OCI-LY1 (cell line): ENCODE data around the gene ARL6IP4.

ENCODE experiments used
- H2AFZ ChIP-seq: fragments of 200-600 bp; sonication (generic), shearing (Covaris generic); 2 replicates; pipeline ENCODE4 v1.6.0; 2014; ENCODE audit warnings: antibody characterized with exemption, mild to moderate bottlenecking, low read length
- H3F3A ChIP-seq: fragments of 200-600 bp; sonication (generic), shearing (Covaris generic); 2 replicates; pipeline ENCODE4 v1.6.0; 2014; ENCODE audit warnings: mild to moderate bottlenecking, antibody characterized with exemption, low read length, moderate library complexity; ENCODE audit not compliant: insufficient read depth
- H3K27ac ChIP-seq: fragments of 200-600 bp; sonication (generic); 2 replicates; pipeline ENCODE4 v1.5.1; 2014; ENCODE audit warnings: low read length, mixed run types, mild to moderate bottlenecking, low read depth; ENCODE audit not compliant: poor library complexity, severe bottlenecking
- H3K27me3 ChIP-seq: fragments of 200-600 bp; sonication (generic); 2 replicates; pipeline ENCODE4 v1.6.0; 2014; ENCODE audit warnings: antibody characterized with exemption, mild to moderate bottlenecking, low read length, moderate library complexity; ENCODE audit not compliant: insufficient read depth
- H3K36me3 ChIP-seq: fragments of 200-600 bp; sonication (generic); 2 replicates; pipeline ENCODE4 v1.6.1; 2014; ENCODE audit warnings: mild to moderate bottlenecking, antibody characterized with exemption, low read length, moderate library complexity, mixed read lengths; ENCODE audit not compliant: insufficient read depth
- H3K4me1 ChIP-seq: fragments of 200-600 bp; sonication (generic); 2 replicates; pipeline ENCODE4 v1.5.1; 2014; ENCODE audit warnings: mild to moderate bottlenecking, low read length, moderate library complexity; ENCODE audit not compliant: insufficient read depth, severe bottlenecking
- H3K4me2 ChIP-seq: fragments of 200-600 bp; sonication (generic), shearing (Covaris generic); 2 replicates; pipeline ENCODE4 v1.6.1; 2014; ENCODE audit warnings: low read length
- H3K4me3 ChIP-seq: fragments of 200-600 bp; sonication (generic); 2 replicates; pipeline ENCODE4 v1.5.1; 2014; ENCODE audit warnings: low read length, low read depth, mild to moderate bottlenecking, mixed read lengths; ENCODE audit not compliant: poor library complexity, severe bottlenecking
- H3K79me2 ChIP-seq: fragments of 200-600 bp; shearing (Covaris generic); 2 replicates; pipeline ENCODE4 v1.6.1; 2016; ENCODE audit warnings: mixed run types, low read length, mixed read lengths; ENCODE audit not compliant: insufficient read depth
- H3K9ac ChIP-seq: fragments of 200-600 bp; sonication (generic), shearing (Covaris generic); 2 replicates; pipeline ENCODE4 v1.6.1; 2014; ENCODE audit warnings: mild to moderate bottlenecking, low read length, mixed read lengths
- H3K9me2 ChIP-seq: fragments of 200-600 bp; sonication (generic), shearing (Covaris generic); 2 replicates; pipeline ENCODE4 v1.6.1; 2014; ENCODE audit warnings: low read depth, mild to moderate bottlenecking, low read length, mixed read lengths
- H3K9me3 ChIP-seq: fragments of 200-600 bp; shearing (Covaris generic); 2 replicates; pipeline ENCODE4 v1.6.1; 2014; ENCODE audit warnings: low read length, mixed read lengths
- H4K20me1 ChIP-seq: fragments of 200-600 bp; sonication (generic), shearing (Covaris generic); 2 replicates; pipeline ENCODE4 v1.6.0; 2016; ENCODE audit warnings: mild to moderate bottlenecking, low read length; ENCODE audit not compliant: insufficient read depth
- CTCF ChIP-seq: fragments of 200-600 bp; sonication (generic), shearing (Covaris generic); IDR thresholded peaks from 2 replicates; pipeline ENCODE4 v1.5.1; 2017; ENCODE audit warnings: mild to moderate bottlenecking, antibody characterized with exemption, low read length, moderate library complexity, mixed read lengths
- EZH2 ChIP-seq: fragments of 200-600 bp; sonication (generic), shearing (Covaris generic); IDR thresholded peaks from 2 replicates; pipeline ENCODE4 v1.8.0; 2017; ENCODE audit warnings: borderline replicate concordance, mixed run types, mild to moderate bottlenecking, antibody characterized with exemption, low read length, moderate library complexity, mixed read lengths

The ARL6IP4 gene

DNA sequence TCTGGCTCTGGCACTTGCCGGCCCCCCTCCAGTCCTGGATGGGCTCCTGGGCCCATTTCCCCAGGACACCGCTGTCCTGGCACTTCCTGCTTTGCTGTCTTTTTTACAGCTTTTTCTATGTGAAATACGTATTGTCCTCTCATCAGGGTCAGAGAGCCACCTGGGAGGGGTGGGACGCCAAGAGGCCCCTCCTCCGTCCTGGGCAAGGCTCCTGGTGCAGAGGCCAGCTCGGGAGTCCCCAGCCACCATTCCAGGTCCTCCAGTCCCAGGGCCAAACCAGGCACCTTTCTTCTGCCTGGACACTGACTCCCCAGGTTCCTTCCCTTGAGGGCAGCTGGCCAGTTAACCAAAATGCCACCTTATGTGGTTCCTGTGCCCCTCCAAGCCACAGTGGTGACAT is 22.8 kb downstream of the ARL6IP4 start:
- no peak overlapping the region for H3K27ac ChIP-seq
- H3F3A ChIP-seq: no peaks in the 10 kb centered on the region
- H3K36me3 ChIP-seq: peaks cover 75% of the 10 kb centered on the region
- H3K4me3 ChIP-seq: no peak overlapping the region
- no peak overlapping the region for H2AFZ ChIP-seq
- H3K9me2 ChIP-seq: no peaks in the 10 kb centered on the region
- no peaks in the 10 kb centered on the region for H3K79me2 ChIP-seq
- no peaks in the 10 kb centered on the region for H3K27me3 ChIP-seq
- no peaks in the 10 kb centered on the region for H3K9me3 ChIP-seq
- H4K20me1 ChIP-seq: no peaks in the 10 kb centered on the region
- no peak overlapping the region for H3K4me2 ChIP-seq
- TF ChIP-seq EZH2: no peak
- no peak for TF ChIP-seq CTCF
- no peak overlapping the region for H3K9ac ChIP-seq
- H3K4me1 ChIP-seq: no peaks in the 10 kb centered on the region

- H3K79me2 ChIP-seq: no peaks in the 10 kb centered on the region
- H3K27ac ChIP-seq: no peak overlapping the region
- H3F3A ChIP-seq: no peaks in the 10 kb centered on the region
- no peak overlapping the region for H2AFZ ChIP-seq
- peaks cover 81% of the 10 kb centered on the region for H3K36me3 ChIP-seq
- no peaks in the 10 kb centered on the region for H3K9me2 ChIP-seq
- no peaks in the 10 kb centered on the region for H4K20me1 ChIP-seq
- H3K27me3 ChIP-seq: no peaks in the 10 kb centered on the region
- no peak overlapping the region for H3K4me3 ChIP-seq
- no peaks in the 10 kb centered on the region for H3K9me3 ChIP-seq
- H3K9ac ChIP-seq: no peak overlapping the region
- H3K4me2 ChIP-seq: no peak overlapping the region
- no peak for TF ChIP-seq CTCF
- TF ChIP-seq EZH2: no peak
- H3K4me1 ChIP-seq: no peaks in the 10 kb centered on the region
Measured at GRCh38 chr12:123004287-123004686, 23.8 kb downstream of the ARL6IP4 start.

GRCh38 chr12:123005081-123005626 is 24.7 kb downstream of the ARL6IP4 start:
- Histone ChIP-seq H3K4me2 (no peak overlapping the region), H3K36me3 (peaks cover 81% of the 10 kb centered on the region), H3K79me2 (no peaks in the 10 kb centered on the region), H4K20me1 (no peaks in the 10 kb centered on the region), H3K27ac (no peak overlapping the region), H2AFZ (no peak overlapping the region), H3K27me3 (no peaks in the 10 kb centered on the region), H3K9me3 (no peaks in the 10 kb centered on the region), H3F3A (no peaks in the 10 kb centered on the region), H3K4me3 (no peak overlapping the region), H3K9me2 (no peaks in the 10 kb centered on the region), H3K4me1 (no peaks in the 10 kb centered on the region), H3K9ac (no peak overlapping the region)
- TF ChIP-seq CTCF (no peak), EZH2 (no peak)
